Cardiac fibroblast (primary cell): Measurements from ENCODE around the gene SDK2.

Experiments used
- DNase-seq, 2 donors: peaks; one replicate each; pipeline versions ENCODE4 v3.0.0 to v3.0.0-alpha.2; 2010; ENCODE audit warnings: low read depth in 2 of 2
- H3K4me3 ChIP-seq, 2 donors: replicated peaks in 1 of 2; 1 replicate in 1 of 2; 2 replicates in 1 of 2; pipeline ENCODE4 v1.5.1; 2011; ENCODE audit warnings: low read depth in 2 of 2, low read length in 2 of 2, mild to moderate bottlenecking in 2 of 2, moderate library complexity in 1 of 2
- CTCF ChIP-seq: IDR thresholded peaks from one replicate; pipeline ENCODE4 v1.5.1; 2011; ENCODE audit warnings: low read depth, mild to moderate bottlenecking, low read length, inconsistent platforms

Gene SDK2

DNA sequence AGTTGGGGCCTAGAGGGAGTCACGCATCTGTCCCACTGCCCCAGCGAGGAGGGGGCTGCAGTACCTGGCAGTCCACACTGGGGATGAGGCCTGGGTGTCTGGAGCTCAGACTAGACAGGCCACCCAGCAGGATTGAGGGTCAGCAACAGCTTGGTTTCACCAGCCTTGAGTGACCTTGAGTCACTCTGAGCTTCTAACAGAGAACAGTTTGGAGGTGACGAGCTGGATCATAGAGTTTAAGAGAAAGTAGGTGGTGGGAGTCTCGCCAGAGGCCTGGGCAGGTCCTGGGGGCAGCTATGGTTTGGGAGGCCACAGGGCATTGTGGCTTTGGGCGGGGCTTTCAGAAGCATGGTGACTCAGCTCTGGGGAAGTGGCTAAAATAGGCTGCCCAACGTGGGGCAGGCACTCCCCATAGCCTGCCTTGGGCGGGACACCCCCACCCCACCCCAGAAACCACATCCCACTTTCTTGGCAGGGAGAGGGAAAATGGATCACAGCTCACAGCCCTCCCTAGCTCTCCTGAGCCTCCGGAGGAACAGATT, 352.9 kb downstream of the SDK2 start:
- DNase-seq, result peak; percentile 84 to 90
- peak overlapping the region in 1 of 2 donors; percentile 24 for H3K4me3 ChIP-seq
- no peak for TF ChIP-seq CTCF

GRCh38 chr17:73290399-73291259, 353.6 kb downstream of the SDK2 start:
- TF ChIP-seq CTCF, result no peak
- H3K4me3 ChIP-seq, result no peak overlapping the region
- DNase-seq, result no peak

DNA sequence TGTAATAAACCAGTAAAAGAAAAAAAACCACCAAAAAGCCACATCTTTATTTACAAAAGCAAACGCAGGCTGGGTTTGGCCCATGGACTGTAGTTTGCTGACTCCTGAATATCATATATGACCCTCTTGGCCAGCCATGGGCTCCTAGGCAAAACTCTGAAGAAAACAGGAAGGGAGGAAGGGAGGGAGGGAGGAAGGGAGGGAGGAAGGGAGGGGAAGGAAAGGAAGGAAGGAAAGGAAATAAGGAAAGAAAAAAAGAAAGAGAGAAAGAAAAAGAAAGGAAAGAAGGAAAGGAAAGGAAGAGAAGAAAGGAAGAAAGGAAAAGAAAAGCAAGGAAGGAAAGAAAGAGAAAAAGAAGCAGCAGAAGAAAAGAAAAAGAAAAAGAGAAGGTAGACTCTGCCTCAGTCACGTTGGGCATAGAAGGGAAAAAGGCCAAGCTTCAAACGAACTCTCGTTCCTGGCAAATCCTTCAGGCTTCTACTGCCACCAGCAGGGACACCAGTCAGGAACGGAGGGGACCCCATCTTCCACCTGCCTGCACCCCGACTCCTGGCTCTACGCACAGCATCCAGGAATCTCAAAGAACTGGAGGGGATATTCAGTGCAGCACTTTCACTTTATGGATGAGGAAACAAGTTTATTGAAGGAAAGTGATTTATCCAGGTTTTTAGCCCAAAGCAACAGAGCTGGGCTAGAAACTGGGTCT, 354.5 kb downstream of the SDK2 start:
- no peak overlapping the region for H3K4me3 ChIP-seq
- no peak for DNase-seq
- TF ChIP-seq CTCF, result no peak

GRCh38 chr17:73288534-73289302, 355.5 kb downstream of the SDK2 start:
- TF ChIP-seq CTCF, result no peak
- H3K4me3 ChIP-seq, result no peak overlapping the region
- DNase-seq, result no peak

DNA sequence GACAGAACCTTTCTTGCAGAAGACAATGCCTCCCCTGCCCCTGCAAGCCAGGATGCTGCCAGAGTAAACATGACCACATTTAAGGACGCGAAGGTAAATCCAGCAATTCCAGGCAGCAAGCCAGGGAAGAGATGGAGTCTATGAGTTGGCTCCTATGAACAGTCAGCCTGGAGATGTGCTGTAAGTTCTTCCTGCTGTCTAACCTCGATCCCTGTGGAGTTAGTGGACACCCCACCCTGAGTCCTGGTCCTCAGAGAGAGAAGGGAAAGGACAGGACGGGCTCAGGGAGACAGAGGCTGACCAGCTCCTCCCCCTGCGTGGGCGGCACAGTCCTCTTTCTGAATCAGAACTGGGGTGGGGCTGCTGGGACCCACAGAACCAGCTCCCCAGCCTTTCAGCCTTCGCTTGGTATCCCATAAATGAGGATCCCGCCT, 357.4 kb downstream of the SDK2 start:
- DNase-seq, result peak; percentile 75 to 85
- no peak overlapping the region for H3K4me3 ChIP-seq
- no peak for TF ChIP-seq CTCF
